Cardiac muscle cell (in vitro differentiated cells and primary cell): Measurements from ENCODE around the gene OXNAD1. TPM values are rescaled to one million over a fixed set of nuclear protein-coding genes. Genes with fewer than 3 reads are reported as not detected.

Experiments
- DNase-seq, 2 donors: peaks; one replicate each; pipeline versions ENCODE4 v3.0.0 to v3.0.0-alpha.2; 2010 to 2017; ENCODE audit warnings: low read depth in 1 of 2, low spot score in 1 of 2
- H3K27ac ChIP-seq: fragments of 200-600 bp; sonication (generic); 2 replicates; pipeline ENCODE4 v1.5.1; 2016
- H3K27me3 ChIP-seq: fragments of 200-600 bp; sonication (generic); 2 replicates; pipeline ENCODE4 v1.6.0; 2016; ENCODE audit warnings: control low read depth
- H3K36me3 ChIP-seq: fragments of 200-600 bp; sonication (generic); 2 replicates; pipeline ENCODE4 v1.5.1; 2016; ENCODE audit warnings: control low read depth
- H3K4me1 ChIP-seq: fragments of 200-600 bp; sonication (generic); 2 replicates; pipeline ENCODE4 v1.8.1; 2017; ENCODE audit warnings: low read depth, mild to moderate bottlenecking, mixed run types
- H3K4me3 ChIP-seq: fragments of 200-600 bp; sonication (generic); 2 replicates; pipeline ENCODE4 v1.5.1; 2016; ENCODE audit warnings: mild to moderate bottlenecking
- H3K9me3 ChIP-seq: fragments of 200-600 bp; sonication (generic); 2 replicates; pipeline ENCODE4 v1.5.1; 2017; ENCODE audit warnings: low read depth, mild to moderate bottlenecking, control low read depth
- polyA plus RNA-seq: library from polyadenylated mRNA; unstranded; fragments of >200 nt; fragmentation: Nextera tagmentation; extraction: Ambion mirVana; gene quantifications from 2 replicates; pipeline ENCODE4 v1.2.1, GENCODE V29; 2016
- total RNA-seq: library from RNA; depleted of rRNA; stranded (reverse); fragments of >200 nt; gene quantifications from 2 replicates; pipeline ENCODE4 v1.2.3, GENCODE V29; 2016
- TF ChIP-seq, protein P1 (sequence below): IDR thresholded peaks from 2 replicates; pipeline ENCODE4 v1.5.1; 2012; ENCODE audit warnings: low read depth, mild to moderate bottlenecking, low read length

Gene OXNAD1
- total and polyA plus RNA-seq, 2 experiments from 2014 or later = 33.6 to 33.7 TPM

DNA sequence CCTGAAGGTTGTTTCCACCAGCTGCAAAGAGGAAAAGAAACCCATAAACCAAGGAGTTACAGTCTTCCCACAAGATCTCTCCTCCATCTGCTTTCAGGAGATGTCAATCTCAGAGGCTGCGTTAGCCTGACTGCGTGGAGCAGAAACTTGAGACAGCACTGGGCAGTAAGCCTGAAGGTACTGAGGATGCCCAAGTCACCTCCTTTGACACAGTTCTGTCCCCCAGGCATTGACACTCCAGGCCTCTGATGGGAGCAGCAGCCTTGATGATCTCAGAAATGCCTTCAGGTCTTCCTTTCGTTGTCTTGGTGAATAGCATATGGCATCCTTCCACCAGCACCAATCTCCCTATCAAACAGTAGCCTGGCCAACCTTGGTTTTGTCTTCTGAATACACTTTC lies 89.3 kb downstream of the OXNAD1 start:
- no peak for DNase-seq
- Histone ChIP-seq H3K9me3 (no peaks in the 10 kb centered on the region), H3K27me3 (no peaks in the 10 kb centered on the region), H3K27ac (no peak overlapping the region), H3K4me3 (no peak overlapping the region), H3K4me1 (peaks cover 6% of the 10 kb centered on the region), H3K36me3 (no peaks in the 10 kb centered on the region)
- TF ChIP-seq, protein P1, sequence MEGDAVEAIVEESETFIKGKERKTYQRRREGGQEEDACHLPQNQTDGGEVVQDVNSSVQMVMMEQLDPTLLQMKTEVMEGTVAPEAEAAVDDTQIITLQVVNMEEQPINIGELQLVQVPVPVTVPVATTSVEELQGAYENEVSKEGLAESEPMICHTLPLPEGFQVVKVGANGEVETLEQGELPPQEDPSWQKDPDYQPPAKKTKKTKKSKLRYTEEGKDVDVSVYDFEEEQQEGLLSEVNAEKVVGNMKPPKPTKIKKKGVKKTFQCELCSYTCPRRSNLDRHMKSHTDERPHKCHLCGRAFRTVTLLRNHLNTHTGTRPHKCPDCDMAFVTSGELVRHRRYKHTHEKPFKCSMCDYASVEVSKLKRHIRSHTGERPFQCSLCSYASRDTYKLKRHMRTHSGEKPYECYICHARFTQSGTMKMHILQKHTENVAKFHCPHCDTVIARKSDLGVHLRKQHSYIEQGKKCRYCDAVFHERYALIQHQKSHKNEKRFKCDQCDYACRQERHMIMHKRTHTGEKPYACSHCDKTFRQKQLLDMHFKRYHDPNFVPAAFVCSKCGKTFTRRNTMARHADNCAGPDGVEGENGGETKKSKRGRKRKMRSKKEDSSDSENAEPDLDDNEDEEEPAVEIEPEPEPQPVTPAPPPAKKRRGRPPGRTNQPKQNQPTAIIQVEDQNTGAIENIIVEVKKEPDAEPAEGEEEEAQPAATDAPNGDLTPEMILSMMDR = no peak

Other genes starting within 250 kb of the OXNAD1 start
- gene GALNT15, start 90.5 kb upstream of the OXNAD1 start, total RNA-seq = 0.18 and 0.39 TPM in 2 replicates
- 0.49 and 0.97 TPM in 2 replicates for gene GALNT15, start 90.5 kb upstream of the OXNAD1 start, polyA plus RNA-seq
- 7.9 and 13.4 TPM in 2 replicates for gene DPH3, start 269 bp upstream of the OXNAD1 start, total RNA-seq
- 28.2 and 30.0 TPM in 2 replicates for gene DPH3, start 269 bp upstream of the OXNAD1 start, polyA plus RNA-seq
- gene RFTN1, start 248.5 kb downstream of the OXNAD1 start, total RNA-seq = 42.4 and 50.8 TPM in 2 replicates
- 30.6 and 46.1 TPM in 2 replicates for gene RFTN1, start 248.5 kb downstream of the OXNAD1 start, polyA plus RNA-seq